Panc1 (cell line): ENCODE results near the gene RABGAP1L.

Source experiments
- POLR2AphosphoS5 ChIP-seq: IDR thresholded peaks from 2 replicates; pipeline ENCODE4 v1.6.1; 2012; ENCODE audit warnings: mild to moderate bottlenecking, low read depth, low read length, moderate library complexity
- REST ChIP-seq, 2 experiments: IDR thresholded peaks; 2 replicates each; pipeline ENCODE4 v1.6.1; 2011 to 2012; ENCODE audit warnings: low read depth in 2 of 2, control low read depth in 1 of 2, low read length in 1 of 2, mild to moderate bottlenecking in 1 of 2, moderate library complexity in 1 of 2; ENCODE audit not compliant: insufficient read depth in 1 of 2
- SIN3A ChIP-seq: IDR thresholded peaks from 2 replicates; pipeline ENCODE4 v1.6.1; 2012; ENCODE audit warnings: low read depth, mild to moderate bottlenecking, low read length, moderate library complexity, borderline replicate concordance; ENCODE audit not compliant: insufficient read depth
- TCF7L2 ChIP-seq: IDR thresholded peaks from 2 replicates; pipeline ENCODE4 v1.6.1; 2011; ENCODE audit warnings: mild to moderate bottlenecking, low read depth, low read length, inconsistent platforms
- TF ChIP-seq, protein P1 (sequence below): fragments of 450-650 bp; IDR thresholded peaks from 2 replicates; pipeline ENCODE4 v1.5.1; 2017; ENCODE audit warnings: mild to moderate bottlenecking

DNA sequence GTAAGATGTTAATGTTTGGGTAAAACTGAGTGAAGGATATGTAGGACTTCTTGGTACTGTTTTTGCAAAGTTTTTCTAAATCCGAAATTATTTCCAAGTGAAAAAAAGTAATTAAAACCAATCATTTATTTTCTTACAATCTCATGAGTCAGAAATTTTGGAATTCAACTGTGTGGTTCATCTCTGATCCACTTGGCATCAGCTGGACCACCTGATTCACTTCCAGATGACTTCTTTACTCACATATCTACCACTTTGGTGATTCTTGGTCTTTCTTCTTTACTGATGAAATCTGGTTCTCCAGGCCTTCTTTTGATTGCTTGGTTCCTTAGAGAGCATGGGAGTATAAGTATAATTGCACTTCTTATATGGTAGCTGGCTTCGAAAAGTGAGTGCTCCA is 585.6 kb downstream of the RABGAP1L start:
- TF ChIP-seq, protein P1, sequence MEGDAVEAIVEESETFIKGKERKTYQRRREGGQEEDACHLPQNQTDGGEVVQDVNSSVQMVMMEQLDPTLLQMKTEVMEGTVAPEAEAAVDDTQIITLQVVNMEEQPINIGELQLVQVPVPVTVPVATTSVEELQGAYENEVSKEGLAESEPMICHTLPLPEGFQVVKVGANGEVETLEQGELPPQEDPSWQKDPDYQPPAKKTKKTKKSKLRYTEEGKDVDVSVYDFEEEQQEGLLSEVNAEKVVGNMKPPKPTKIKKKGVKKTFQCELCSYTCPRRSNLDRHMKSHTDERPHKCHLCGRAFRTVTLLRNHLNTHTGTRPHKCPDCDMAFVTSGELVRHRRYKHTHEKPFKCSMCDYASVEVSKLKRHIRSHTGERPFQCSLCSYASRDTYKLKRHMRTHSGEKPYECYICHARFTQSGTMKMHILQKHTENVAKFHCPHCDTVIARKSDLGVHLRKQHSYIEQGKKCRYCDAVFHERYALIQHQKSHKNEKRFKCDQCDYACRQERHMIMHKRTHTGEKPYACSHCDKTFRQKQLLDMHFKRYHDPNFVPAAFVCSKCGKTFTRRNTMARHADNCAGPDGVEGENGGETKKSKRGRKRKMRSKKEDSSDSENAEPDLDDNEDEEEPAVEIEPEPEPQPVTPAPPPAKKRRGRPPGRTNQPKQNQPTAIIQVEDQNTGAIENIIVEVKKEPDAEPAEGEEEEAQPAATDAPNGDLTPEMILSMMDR, result no peak
- TF ChIP-seq REST (IDR thresholded peaks at IDR 0.05; ENCODE audit: insufficient read depth in 1 of 2, low read depth in 2 of 2, low read length in 1 of 2) (no peak), SIN3A (no peak), POLR2AphosphoS5 (no peak), TCF7L2 (no peak)
